Liver (tissue), 3 donors: ENCODE results near the gene FCRL5.

Experiments used
- CTCF ChIP-seq: fragments of 150-350 bp; IDR thresholded peaks from 2 replicates; pipeline ENCODE4 v1.5.1; 2017; ENCODE audit warnings: improper control_type of control experiment, low read depth, low read length; ENCODE audit not compliant: missing input control
- EGR1 ChIP-seq, 2 donors: IDR thresholded peaks; 2 replicates each; pipeline ENCODE4 v1.6.1; 2016 to 2018; ENCODE audit warnings: antibody characterized with exemption in 2 of 2, low read depth in 2 of 2
- FOXA1 ChIP-seq: IDR thresholded peaks from 2 replicates; pipeline ENCODE4 v1.6.1; 2016; ENCODE audit warnings: antibody characterized with exemption
- GABPA ChIP-seq, 2 donors: IDR thresholded peaks in 1 of 2; conservative IDR thresholded peaks in 1 of 2; 2 replicates each; pipeline ENCODE4 v1.6.1; 2016; ENCODE audit warnings: antibody characterized with exemption in 2 of 2, mild to moderate bottlenecking in 1 of 2, moderate library complexity in 1 of 2
- JUND ChIP-seq, 2 donors: IDR thresholded peaks; 2 replicates each; pipeline ENCODE4 v1.6.1; 2016; ENCODE audit warnings: antibody characterized with exemption in 2 of 2
- MAX ChIP-seq: IDR thresholded peaks from 2 replicates; pipeline ENCODE4 v1.6.1; 2016; ENCODE audit warnings: antibody characterized with exemption
- RAD21 ChIP-seq, 2 donors: IDR thresholded peaks; 2 replicates each; pipeline ENCODE4 v1.6.1; 2016; ENCODE audit warnings: antibody characterized with exemption in 2 of 2, mild to moderate bottlenecking in 2 of 2
- REST ChIP-seq: IDR thresholded peaks from 2 replicates; pipeline ENCODE4 v1.6.1; 2016; ENCODE audit warnings: antibody characterized with exemption, mild to moderate bottlenecking
- RXRA ChIP-seq, 2 donors: IDR thresholded peaks; 2 replicates each; pipeline ENCODE4 v1.6.1; 2017 to 2018; ENCODE audit warnings: antibody characterized with exemption in 2 of 2, mild to moderate bottlenecking in 1 of 2
- SP1 ChIP-seq: IDR thresholded peaks from 2 replicates; pipeline ENCODE4 v1.6.1; 2018; ENCODE audit warnings: antibody characterized with exemption, mild to moderate bottlenecking
- TAF1 ChIP-seq: conservative IDR thresholded peaks from 2 replicates; pipeline ENCODE4 v1.6.1; 2016; ENCODE audit warnings: antibody characterized with exemption, mild to moderate bottlenecking
- YY1 ChIP-seq: IDR thresholded peaks from 2 replicates; pipeline ENCODE4 v1.6.1; 2016; ENCODE audit warnings: antibody characterized with exemption, mild to moderate bottlenecking
- ZBTB33 ChIP-seq: IDR thresholded peaks from 2 replicates; pipeline ENCODE4 v1.6.1; 2016; ENCODE audit warnings: antibody characterized with exemption
- donor health status: healthy.
- donor health status: healthy.

- TF ChIP-seq RXRA (IDR thresholded peaks at IDR 0.05) (no peak), CTCF (no peak), EGR1 (IDR thresholded peaks at IDR 0.05; ENCODE audit: low read depth in 2 of 2) (no peak), REST (no peak), JUND (IDR thresholded peaks at IDR 0.05) (no peak), RAD21 (IDR thresholded peaks at IDR 0.05) (no peak), MAX (no peak), FOXA1 (no peak), ZBTB33 (no peak), SP1 (no peak), GABPA (IDR thresholded peaks at IDR 0.05 in 1 of 2, conservative IDR thresholded peaks at IDR 0.05 in 1 of 2) (no peak), TAF1 (no peak), YY1 (no peak)
Observed at GRCh38 chr1:157487096-157487495, 65.2 kb downstream of the FCRL5 start.
